Mammary epithelial cell (primary cell): ENCODE measurements around the gene SVIL.
"Not testable (repeated sequence)": the region's sequence is repeated elsewhere in the genome, so short reads cannot be mapped to it uniquely, and the experiment has no call there.

Experiments
- EZH2 ChIP-seq: IDR thresholded peaks from 2 replicates; pipeline ENCODE4 v1.6.1; 2012; ENCODE audit warnings: low read length, inconsistent platforms, borderline replicate concordance
- TF ChIP-seq, protein P1 (sequence below), 2 donors: IDR thresholded peaks in 1 of 2; conservative IDR thresholded peaks in 1 of 2; 2 replicates each; pipeline ENCODE4 v1.5.1; 2011 to 2012; ENCODE audit warnings: inconsistent platforms in 2 of 2, low read length in 2 of 2, mild to moderate bottlenecking in 2 of 2, control low read depth in 1 of 2, low read depth in 1 of 2; ENCODE audit not compliant: insufficient read depth in 1 of 2; ENCODE audit errors: extremely low read depth in 1 of 2

DNA sequence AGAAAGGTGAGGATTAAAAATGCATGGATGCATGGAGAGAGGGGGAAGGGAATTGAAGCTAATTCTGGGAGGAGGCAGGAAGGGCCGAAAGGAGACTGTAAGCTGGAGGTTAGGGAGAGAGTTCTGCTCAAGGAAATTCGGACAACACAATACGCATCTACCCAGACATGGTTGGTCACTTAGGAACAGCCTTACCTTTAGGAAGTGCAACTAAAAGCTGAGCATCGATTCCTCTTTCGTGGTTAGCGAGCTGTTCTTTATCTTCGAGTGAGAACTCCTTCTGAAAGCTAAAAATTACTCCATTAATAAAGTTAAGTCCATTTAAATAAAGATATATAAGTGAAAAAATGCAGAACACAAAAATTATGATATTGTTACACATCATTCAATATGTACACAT lies 71.8 kb downstream of the SVIL start:
- TF ChIP-seq, protein P1, sequence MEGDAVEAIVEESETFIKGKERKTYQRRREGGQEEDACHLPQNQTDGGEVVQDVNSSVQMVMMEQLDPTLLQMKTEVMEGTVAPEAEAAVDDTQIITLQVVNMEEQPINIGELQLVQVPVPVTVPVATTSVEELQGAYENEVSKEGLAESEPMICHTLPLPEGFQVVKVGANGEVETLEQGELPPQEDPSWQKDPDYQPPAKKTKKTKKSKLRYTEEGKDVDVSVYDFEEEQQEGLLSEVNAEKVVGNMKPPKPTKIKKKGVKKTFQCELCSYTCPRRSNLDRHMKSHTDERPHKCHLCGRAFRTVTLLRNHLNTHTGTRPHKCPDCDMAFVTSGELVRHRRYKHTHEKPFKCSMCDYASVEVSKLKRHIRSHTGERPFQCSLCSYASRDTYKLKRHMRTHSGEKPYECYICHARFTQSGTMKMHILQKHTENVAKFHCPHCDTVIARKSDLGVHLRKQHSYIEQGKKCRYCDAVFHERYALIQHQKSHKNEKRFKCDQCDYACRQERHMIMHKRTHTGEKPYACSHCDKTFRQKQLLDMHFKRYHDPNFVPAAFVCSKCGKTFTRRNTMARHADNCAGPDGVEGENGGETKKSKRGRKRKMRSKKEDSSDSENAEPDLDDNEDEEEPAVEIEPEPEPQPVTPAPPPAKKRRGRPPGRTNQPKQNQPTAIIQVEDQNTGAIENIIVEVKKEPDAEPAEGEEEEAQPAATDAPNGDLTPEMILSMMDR (conservative IDR thresholded peaks at IDR 0.05 in 1 of 2, IDR thresholded peaks at IDR 0.05 in 1 of 2; ENCODE audit: extremely low read depth in 1 of 2, insufficient read depth in 1 of 2, low read depth in 1 of 2, low read length in 2 of 2): not testable (repeated sequence)
- not testable (repeated sequence) for TF ChIP-seq EZH2
